Hepatocyte (in vitro differentiated cells): Measurements from ENCODE around the gene XPO6.

Experiments used
- EZH2 ChIP-seq: fragments of 200-600 bp; sonication (generic); IDR thresholded peaks from 2 replicates; pipeline ENCODE4 v1.6.1; 2016; ENCODE audit warnings: antibody characterized with exemption, mild to moderate bottlenecking, borderline replicate concordance
- EZH2phosphoT487 ChIP-seq: fragments of 200-600 bp; sonication (generic); IDR thresholded peaks from one replicate; pipeline ENCODE4 v1.6.1; 2018; ENCODE audit warnings: antibody characterized with exemption, mild to moderate bottlenecking, low read depth, moderate library complexity; ENCODE audit not compliant: unreplicated experiment, severe bottlenecking
- TF ChIP-seq, protein P1 (sequence below): fragments of 200-600 bp; sonication (generic); IDR thresholded peaks from 2 replicates; pipeline ENCODE4 v1.5.1; 2016; ENCODE audit warnings: antibody characterized with exemption, mild to moderate bottlenecking; ENCODE audit not compliant: poor library complexity

DNA sequence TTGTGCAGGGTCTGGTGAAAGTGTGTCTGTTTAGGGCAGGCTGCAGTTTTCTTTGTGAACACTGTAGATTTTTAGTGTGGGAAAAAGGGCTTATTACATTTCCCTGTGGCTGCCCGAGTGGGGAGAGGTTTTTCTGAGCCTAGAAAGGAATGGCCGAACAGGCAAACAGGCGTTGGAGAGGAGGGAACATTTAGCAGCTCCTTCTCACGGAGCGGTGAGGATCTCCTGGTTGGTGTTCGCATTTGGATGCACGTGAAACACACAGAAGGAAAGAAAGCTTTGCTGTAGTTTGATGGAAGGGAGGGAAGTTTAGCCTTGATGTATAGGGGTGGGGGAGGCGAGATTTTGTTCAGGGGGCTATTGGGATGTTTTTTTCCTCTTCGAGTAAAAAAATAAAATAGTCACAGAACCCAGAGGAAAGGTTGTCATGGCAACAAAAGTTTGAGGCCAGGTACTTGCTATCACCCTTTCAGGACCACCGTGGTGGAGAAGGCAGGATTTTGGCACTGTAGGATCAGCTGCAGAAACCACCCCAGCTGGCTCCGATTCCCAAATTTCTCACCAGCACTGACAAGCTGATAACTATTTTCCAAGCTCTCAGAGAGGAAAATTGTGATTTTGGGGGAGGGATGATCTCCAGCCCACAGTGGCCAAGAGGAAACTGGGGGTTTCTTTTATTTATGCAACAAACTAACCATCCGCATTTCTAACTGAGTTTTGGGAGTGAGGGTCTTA is 151.8 kb downstream of the XPO6 start:
- TF ChIP-seq, protein P1, sequence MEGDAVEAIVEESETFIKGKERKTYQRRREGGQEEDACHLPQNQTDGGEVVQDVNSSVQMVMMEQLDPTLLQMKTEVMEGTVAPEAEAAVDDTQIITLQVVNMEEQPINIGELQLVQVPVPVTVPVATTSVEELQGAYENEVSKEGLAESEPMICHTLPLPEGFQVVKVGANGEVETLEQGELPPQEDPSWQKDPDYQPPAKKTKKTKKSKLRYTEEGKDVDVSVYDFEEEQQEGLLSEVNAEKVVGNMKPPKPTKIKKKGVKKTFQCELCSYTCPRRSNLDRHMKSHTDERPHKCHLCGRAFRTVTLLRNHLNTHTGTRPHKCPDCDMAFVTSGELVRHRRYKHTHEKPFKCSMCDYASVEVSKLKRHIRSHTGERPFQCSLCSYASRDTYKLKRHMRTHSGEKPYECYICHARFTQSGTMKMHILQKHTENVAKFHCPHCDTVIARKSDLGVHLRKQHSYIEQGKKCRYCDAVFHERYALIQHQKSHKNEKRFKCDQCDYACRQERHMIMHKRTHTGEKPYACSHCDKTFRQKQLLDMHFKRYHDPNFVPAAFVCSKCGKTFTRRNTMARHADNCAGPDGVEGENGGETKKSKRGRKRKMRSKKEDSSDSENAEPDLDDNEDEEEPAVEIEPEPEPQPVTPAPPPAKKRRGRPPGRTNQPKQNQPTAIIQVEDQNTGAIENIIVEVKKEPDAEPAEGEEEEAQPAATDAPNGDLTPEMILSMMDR, result no peak
- TF ChIP-seq EZH2phosphoT487 (no peak), EZH2 (no peak)
